GM10847 (cell line): Measurements from ENCODE around the gene HIRA.

Source experiments
- POLR2A ChIP-seq: IDR thresholded peaks from 2 replicates; pipeline ENCODE4 v1.6.1; 2011; ENCODE audit not compliant: insufficient read length; ENCODE audit errors: extremely low read depth

Gene HIRA

DNA sequence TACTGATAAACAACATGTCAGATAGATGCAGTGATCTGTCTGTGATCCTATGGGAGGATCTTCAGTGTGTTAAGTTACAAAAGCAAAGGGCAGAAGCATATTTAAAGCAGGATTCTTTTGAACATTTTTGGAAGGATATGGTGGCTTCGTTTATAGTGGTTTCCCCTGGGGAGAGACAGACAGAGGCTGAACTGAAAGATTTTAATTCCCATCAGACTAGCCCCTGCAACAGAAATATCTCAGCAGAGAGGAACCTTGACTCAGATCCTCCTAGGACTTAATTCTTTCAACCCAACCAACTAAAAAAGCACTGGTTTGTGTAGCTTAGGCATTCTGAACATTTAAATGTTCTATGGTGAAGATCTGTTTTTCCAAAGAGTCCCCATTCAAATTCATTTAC is 145.7 kb downstream of the HIRA start:
- TF ChIP-seq POLR2A = no peak
